HepG2 (cell line): ENCODE results near the gene S100A5. TPM values are rescaled to one million over a fixed set of nuclear protein-coding genes. Genes with fewer than 3 reads are reported as not detected.

Experiments
- ATRX ChIP-seq: sonication (generic); formaldehyde crosslinking; IDR thresholded peaks from 2 replicates; pipeline ENCODE4 v1.4.0; 2020; ENCODE audit warnings: missing genetic modification reagents, borderline replicate concordance
- MEIS1 ChIP-seq: sonication (generic); formaldehyde crosslinking; IDR thresholded peaks from 2 replicates; pipeline ENCODE4 v1.9.0; 2021; ENCODE audit warnings: mild to moderate bottlenecking, missing genetic modification reagents, moderate library complexity, borderline replicate concordance
- SAP130 ChIP-seq: IDR thresholded peaks from 2 replicates; pipeline ENCODE4 v1.6.1; 2016; ENCODE audit warnings: low read depth
- ZBTB8A ChIP-seq: sonication (generic); formaldehyde crosslinking; IDR thresholded peaks from 2 replicates; pipeline ENCODE4 v1.4.0; 2020; ENCODE audit warnings: mild to moderate bottlenecking, low read depth, missing genetic modification reagents, borderline replicate concordance
- ZNF10 ChIP-seq: sonication (generic); formaldehyde crosslinking; IDR thresholded peaks from 2 replicates; pipeline ENCODE4 v1.4.0; 2020; ENCODE audit warnings: mild to moderate bottlenecking, low read depth, missing genetic modification reagents, borderline replicate concordance
- ZNF460 ChIP-seq: sonication (generic); formaldehyde crosslinking; IDR thresholded peaks from 2 replicates; pipeline ENCODE4 v1.5.1; 2020; ENCODE audit warnings: missing genetic modification reagents, mild to moderate bottlenecking, borderline replicate concordance
- ZNF468 ChIP-seq: sonication (generic); formaldehyde crosslinking; IDR thresholded peaks from 2 replicates; pipeline ENCODE4 v1.8.0; 2022; ENCODE audit warnings: mild to moderate bottlenecking, moderate library complexity, missing genetic modification reagents
- ZNF629 ChIP-seq: sonication (generic); formaldehyde crosslinking; conservative IDR thresholded peaks from 2 replicates; pipeline ENCODE4 v1.5.0; 2020; ENCODE audit warnings: missing genetic modification reagents
- polyA plus RNA-seq, 8 experiments: library from polyadenylated mRNA; depleted of rRNA in 3 of 8; stranded (reverse) in 7 of 8; unstranded in 1 of 8; fragments of >200 nt; fragmentation: Illumina TruSeq in 4 of 8; extraction: Trizol in 4 of 8; gene quantifications; 2 replicates each; pipeline versions ENCODE4 v1.2.1 to v1.2.3, GENCODE V29; 2011 to 2016; ENCODE audit warnings: low read depth in 4 of 8, missing spikeins in 1 of 8, mixed read lengths in 1 of 8; ENCODE audit not compliant: insufficient read depth in 1 of 8
- total RNA-seq, 5 experiments: library from RNA; depleted of rRNA; stranded (reverse); fragments of >200 nt; fragmentation: Illumina TruSeq; extraction: Trizol; gene quantifications; 2 replicates each; pipeline ENCODE4 v1.2.3, GENCODE V29; 2016; ENCODE audit warnings: low read depth in 1 of 5
- TF ChIP-seq, protein P1 (sequence below): IDR thresholded peaks from 2 replicates; pipeline ENCODE4 v1.6.1; 2012; ENCODE audit warnings: low read length, improper control_type of control experiment
- TF ChIP-seq, protein P2 (sequence below), 2 experiments: fragments of 450-650 bp in 1 of 2; sonication (generic) in 1 of 2; formaldehyde crosslinking; IDR thresholded peaks; 2 replicates each; pipeline versions ENCODE4 v1.5.0 to v1.8.0; 2020 to 2022; ENCODE audit warnings: mild to moderate bottlenecking in 1 of 2, missing genetic modification reagents in 1 of 2
- TF ChIP-seq, protein P3 (sequence below): fragments of 450-650 bp; IDR thresholded peaks from 2 replicates; pipeline ENCODE4 v1.6.1; 2017; ENCODE audit warnings: mild to moderate bottlenecking
- TF ChIP-seq, protein P4 (sequence below): sonication (generic); formaldehyde crosslinking; IDR thresholded peaks from 2 replicates; pipeline ENCODE4 v1.4.0; 2020; ENCODE audit warnings: mild to moderate bottlenecking, missing genetic modification reagents

S100A5 gene
- total and polyA plus RNA-seq, 2 of the 13 experiments (the other 11 are each of a cell fraction or from before 2014, with no cell fraction given): not detected

DNA sequence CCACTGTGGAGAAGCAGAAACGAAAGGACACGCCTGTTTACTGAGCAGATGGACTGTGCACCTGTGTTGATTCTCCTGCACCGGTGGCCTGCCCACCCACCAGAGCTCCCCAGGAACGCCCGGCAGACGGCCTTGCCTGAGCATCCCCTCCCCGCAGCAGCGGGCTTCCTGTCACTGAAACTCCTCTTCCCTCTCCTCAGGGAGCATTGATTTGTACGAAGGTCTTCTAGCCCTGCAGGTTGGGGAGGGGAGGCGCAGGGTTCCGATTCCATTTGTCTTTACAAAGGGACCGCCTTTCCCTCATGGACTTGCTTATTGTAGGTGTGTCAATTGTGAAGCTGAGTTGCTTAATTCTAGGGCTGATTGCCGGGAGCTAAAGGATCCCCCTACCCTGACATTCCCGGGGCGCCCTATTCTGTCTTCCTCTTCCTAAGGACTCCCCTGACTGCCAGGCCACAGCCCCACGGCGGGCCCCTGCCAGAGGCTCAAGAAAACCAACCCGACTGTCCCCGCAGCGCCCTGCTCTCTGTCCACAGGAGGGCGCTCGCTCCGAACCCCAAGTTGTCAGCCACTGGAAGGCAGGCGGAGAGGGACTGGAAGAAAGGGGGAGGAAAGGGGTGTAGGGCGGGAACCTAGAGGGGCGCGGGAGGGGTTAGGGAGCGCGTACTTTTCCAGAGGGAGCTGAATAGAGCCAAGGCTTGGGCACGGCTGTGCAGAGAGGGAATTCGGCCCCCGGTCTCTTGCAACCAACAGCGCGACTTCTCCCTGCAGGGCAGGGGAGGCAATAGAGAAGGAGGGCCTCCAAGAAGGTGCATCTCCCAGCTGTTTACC is 7.8 kb downstream of the S100A5 start (continued):
- TF ChIP-seq, protein P1, sequence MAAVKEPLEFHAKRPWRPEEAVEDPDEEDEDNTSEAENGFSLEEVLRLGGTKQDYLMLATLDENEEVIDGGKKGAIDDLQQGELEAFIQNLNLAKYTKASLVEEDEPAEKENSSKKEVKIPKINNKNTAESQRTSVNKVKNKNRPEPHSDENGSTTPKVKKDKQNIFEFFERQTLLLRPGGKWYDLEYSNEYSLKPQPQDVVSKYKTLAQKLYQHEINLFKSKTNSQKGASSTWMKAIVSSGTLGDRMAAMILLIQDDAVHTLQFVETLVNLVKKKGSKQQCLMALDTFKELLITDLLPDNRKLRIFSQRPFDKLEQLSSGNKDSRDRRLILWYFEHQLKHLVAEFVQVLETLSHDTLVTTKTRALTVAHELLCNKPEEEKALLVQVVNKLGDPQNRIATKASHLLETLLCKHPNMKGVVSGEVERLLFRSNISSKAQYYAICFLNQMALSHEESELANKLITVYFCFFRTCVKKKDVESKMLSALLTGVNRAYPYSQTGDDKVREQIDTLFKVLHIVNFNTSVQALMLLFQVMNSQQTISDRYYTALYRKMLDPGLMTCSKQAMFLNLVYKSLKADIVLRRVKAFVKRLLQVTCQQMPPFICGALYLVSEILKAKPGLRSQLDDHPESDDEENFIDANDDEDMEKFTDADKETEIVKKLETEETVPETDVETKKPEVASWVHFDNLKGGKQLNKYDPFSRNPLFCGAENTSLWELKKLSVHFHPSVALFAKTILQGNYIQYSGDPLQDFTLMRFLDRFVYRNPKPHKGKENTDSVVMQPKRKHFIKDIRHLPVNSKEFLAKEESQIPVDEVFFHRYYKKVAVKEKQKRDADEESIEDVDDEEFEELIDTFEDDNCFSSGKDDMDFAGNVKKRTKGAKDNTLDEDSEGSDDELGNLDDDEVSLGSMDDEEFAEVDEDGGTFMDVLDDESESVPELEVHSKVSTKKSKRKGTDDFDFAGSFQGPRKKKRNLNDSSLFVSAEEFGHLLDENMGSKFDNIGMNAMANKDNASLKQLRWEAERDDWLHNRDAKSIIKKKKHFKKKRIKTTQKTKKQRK: no peak
- TF ChIP-seq ZNF10 (no peak), ZNF629 (CRISPR knock-in tag) (no peak), ZBTB8A (CRISPR knock-in tag) (no peak), ATRX (CRISPR knock-in tag) (no peak), MEIS1 (CRISPR knock-in tag) (no peak; the same call in 1 of the 2 replicates), ZNF468 (CRISPR knock-in tag) (no peak), SAP130 (peak; percentile 78), ZNF460 (CRISPR knock-in tag) (no peak)
- TF ChIP-seq, protein P2, sequence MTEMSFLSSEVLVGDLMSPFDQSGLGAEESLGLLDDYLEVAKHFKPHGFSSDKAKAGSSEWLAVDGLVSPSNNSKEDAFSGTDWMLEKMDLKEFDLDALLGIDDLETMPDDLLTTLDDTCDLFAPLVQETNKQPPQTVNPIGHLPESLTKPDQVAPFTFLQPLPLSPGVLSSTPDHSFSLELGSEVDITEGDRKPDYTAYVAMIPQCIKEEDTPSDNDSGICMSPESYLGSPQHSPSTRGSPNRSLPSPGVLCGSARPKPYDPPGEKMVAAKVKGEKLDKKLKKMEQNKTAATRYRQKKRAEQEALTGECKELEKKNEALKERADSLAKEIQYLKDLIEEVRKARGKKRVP (CRISPR knock-in tag; IDR thresholded peaks at IDR 0.05): 0 out of 4 replicates have a peak, but pooled peaks of 1 of the 2 experiments have one; percentile 30
- TF ChIP-seq, protein P3, sequence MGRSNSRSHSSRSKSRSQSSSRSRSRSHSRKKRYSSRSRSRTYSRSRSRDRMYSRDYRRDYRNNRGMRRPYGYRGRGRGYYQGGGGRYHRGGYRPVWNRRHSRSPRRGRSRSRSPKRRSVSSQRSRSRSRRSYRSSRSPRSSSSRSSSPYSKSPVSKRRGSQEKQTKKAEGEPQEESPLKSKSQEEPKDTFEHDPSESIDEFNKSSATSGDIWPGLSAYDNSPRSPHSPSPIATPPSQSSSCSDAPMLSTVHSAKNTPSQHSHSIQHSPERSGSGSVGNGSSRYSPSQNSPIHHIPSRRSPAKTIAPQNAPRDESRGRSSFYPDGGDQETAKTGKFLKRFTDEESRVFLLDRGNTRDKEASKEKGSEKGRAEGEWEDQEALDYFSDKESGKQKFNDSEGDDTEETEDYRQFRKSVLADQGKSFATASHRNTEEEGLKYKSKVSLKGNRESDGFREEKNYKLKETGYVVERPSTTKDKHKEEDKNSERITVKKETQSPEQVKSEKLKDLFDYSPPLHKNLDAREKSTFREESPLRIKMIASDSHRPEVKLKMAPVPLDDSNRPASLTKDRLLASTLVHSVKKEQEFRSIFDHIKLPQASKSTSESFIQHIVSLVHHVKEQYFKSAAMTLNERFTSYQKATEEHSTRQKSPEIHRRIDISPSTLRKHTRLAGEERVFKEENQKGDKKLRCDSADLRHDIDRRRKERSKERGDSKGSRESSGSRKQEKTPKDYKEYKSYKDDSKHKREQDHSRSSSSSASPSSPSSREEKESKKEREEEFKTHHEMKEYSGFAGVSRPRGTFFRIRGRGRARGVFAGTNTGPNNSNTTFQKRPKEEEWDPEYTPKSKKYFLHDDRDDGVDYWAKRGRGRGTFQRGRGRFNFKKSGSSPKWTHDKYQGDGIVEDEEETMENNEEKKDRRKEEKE: no peak
- TF ChIP-seq, protein P4, sequence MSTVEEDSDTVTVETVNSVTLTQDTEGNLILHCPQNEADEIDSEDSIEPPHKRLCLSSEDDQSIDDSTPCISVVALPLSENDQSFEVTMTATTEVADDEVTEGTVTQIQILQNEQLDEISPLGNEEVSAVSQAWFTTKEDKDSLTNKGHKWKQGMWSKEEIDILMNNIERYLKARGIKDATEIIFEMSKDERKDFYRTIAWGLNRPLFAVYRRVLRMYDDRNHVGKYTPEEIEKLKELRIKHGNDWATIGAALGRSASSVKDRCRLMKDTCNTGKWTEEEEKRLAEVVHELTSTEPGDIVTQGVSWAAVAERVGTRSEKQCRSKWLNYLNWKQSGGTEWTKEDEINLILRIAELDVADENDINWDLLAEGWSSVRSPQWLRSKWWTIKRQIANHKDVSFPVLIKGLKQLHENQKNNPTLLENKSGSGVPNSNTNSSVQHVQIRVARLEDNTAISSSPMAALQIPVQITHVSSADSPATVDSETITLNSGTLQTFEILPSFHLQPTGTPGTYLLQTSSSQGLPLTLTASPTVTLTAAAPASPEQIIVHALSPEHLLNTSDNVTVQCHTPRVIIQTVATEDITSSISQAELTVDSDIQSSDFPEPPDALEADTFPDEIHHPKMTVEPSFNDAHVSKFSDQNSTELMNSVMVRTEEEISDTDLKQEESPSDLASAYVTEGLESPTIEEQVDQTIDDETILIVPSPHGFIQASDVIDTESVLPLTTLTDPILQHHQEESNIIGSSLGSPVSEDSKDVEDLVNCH (CRISPR knock-in tag): 0 out of 2 replicates have a peak, but pooled peaks have one; percentile 28
